ENCODE results near the gene C15orf39. TPM values are rescaled to one million over a fixed set of nuclear protein-coding genes. Genes with fewer than 3 reads are reported as not detected.

Gene C15orf39
- polyA plus RNA-seq, 3 donors, result 8.9 to 80.7 (median 18.2) TPM

- Mint-ChIP-seq H3K4me1 (peaks cover 78% of the 10 kb centered on the region), H3K27me3 (ENCODE audit: low read depth in 3 of 3) (peaks cover 9 to 15% (median 15%) of the 10 kb centered on the region in 3 donors), H3K9me3 (peaks cover 0 to 6% (median 4%) of the 10 kb centered on the region in 7 donors), H3K4me3 (no peak overlapping the region), H3K36me3 (peaks cover 3 to 9% of the 10 kb centered on the region in 2 donors), H3K27ac (no peak overlapping the region)
- Histone ChIP-seq H3K4me3 (replicated peaks in 1 of 3; ENCODE audit: low read depth in 2 of 3, low read length in 3 of 3) (no peak overlapping the region), H3K79me2 (ENCODE audit: insufficient read depth, low read length) (no peaks in the 10 kb centered on the region), H3K27ac (ENCODE audit: low read depth in 1 of 2, low read length in 2 of 2) (no peak overlapping the region), H2AFZ (ENCODE audit: insufficient read depth, low read depth, low read length, poor library complexity, severe bottlenecking) (no peak overlapping the region), H3K4me1 (ENCODE audit: control insufficient read depth in 1 of 2, insufficient read depth in 2 of 2, low read length in 2 of 2) (peaks cover 81 to 85% of the 10 kb centered on the region in 2 donors), H4K20me1 (ENCODE audit: insufficient read depth, low read length) (no peaks in the 10 kb centered on the region), H3K27me3 (ENCODE audit: control insufficient read depth in 2 of 2, insufficient read depth in 2 of 2, low read length in 2 of 2) (peaks cover 0 to 5% of the 10 kb centered on the region in 2 donors), H3K9me3 (replicated peaks in 1 of 2; ENCODE audit: control insufficient read depth in 1 of 2, insufficient read depth in 1 of 2, low read length in 2 of 2) (no peaks in the 10 kb centered on the region), H3K9ac (ENCODE audit: insufficient read depth, low read length, poor library complexity, severe bottlenecking) (no peak overlapping the region), H3K36me3 (replicated peaks in 1 of 2; ENCODE audit: control insufficient read depth in 1 of 2, insufficient read depth in 2 of 2, low read length in 2 of 2) (no peaks in the 10 kb centered on the region), H3K4me2 (replicated peaks; ENCODE audit: extremely low read depth, low read length, poor library complexity, severe bottlenecking) (no peak overlapping the region)
- intact Hi-C loops (cut with micrococcal nuclease), result no loop called here
- no peak for TF ChIP-seq CTCF (IDR thresholded peaks at IDR 0.05)
- DNase-seq, result no peak
- 100% methylated on average over 1 of the region's 5 CpGs for WGBS (ENCODE audit: insufficient coverage)
These were observed 27.6 kb upstream of the C15orf39 start for GRCh38 chr15:75174102-75174501.

- Histone ChIP-seq H3K27ac (ENCODE audit: low read depth in 1 of 2, low read length in 2 of 2) (no peak overlapping the region), H3K4me1 (ENCODE audit: control insufficient read depth in 1 of 2, insufficient read depth in 2 of 2, low read length in 2 of 2) (peaks cover 88 to 91% of the 10 kb centered on the region in 2 donors), H3K36me3 (replicated peaks in 1 of 2; ENCODE audit: control insufficient read depth in 1 of 2, insufficient read depth in 2 of 2, low read length in 2 of 2) (no peaks in the 10 kb centered on the region), H3K27me3 (ENCODE audit: control insufficient read depth in 2 of 2, insufficient read depth in 2 of 2, low read length in 2 of 2) (peaks cover 0 to 11% of the 10 kb centered on the region in 2 donors), H3K4me2 (replicated peaks; ENCODE audit: extremely low read depth, low read length, poor library complexity, severe bottlenecking) (no peak overlapping the region), H3K9ac (ENCODE audit: insufficient read depth, low read length, poor library complexity, severe bottlenecking) (no peak overlapping the region), H3K79me2 (ENCODE audit: insufficient read depth, low read length) (no peaks in the 10 kb centered on the region), H4K20me1 (ENCODE audit: insufficient read depth, low read length) (no peaks in the 10 kb centered on the region), H2AFZ (ENCODE audit: insufficient read depth, low read depth, low read length, poor library complexity, severe bottlenecking) (no peak overlapping the region), H3K4me3 (replicated peaks in 1 of 3; ENCODE audit: low read depth in 2 of 3, low read length in 3 of 3) (no peak overlapping the region), H3K9me3 (replicated peaks in 1 of 2; ENCODE audit: control insufficient read depth in 1 of 2, insufficient read depth in 1 of 2, low read length in 2 of 2) (no peaks in the 10 kb centered on the region)
- Mint-ChIP-seq H3K4me1 (peaks cover 84% of the 10 kb centered on the region), H3K27me3 (ENCODE audit: low read depth in 3 of 3) (peaks cover 14 to 21% (median 21%) of the 10 kb centered on the region in 3 donors), H3K27ac (peak overlapping the region in 3 of 7 donors; percentile 38 to 55 (median 50)), H3K9me3 (peaks cover 0 to 2% (median 0%) of the 10 kb centered on the region in 7 donors), H3K36me3 (peaks cover 7 to 9% of the 10 kb centered on the region in 2 donors), H3K4me3 (no peak overlapping the region)
- intact Hi-C loops (cut with micrococcal nuclease), result no loop called here
- DNase-seq, result no peak
- no peak for TF ChIP-seq CTCF (IDR thresholded peaks at IDR 0.05)
- 94% methylated on average over 8 of the region's 10 CpGs for WGBS (ENCODE audit: insufficient coverage)
These were observed 27.0 kb upstream of the C15orf39 start for GRCh38 chr15:75174729-75175128.
